Measurements from ENCODE around the gene PSMB1. TPM values are rescaled to one million over a fixed set of nuclear protein-coding genes. Genes with fewer than 3 reads are reported as not detected.
A peak's percentile ranks its signal among the peaks of the same experiment; 100 is the strongest.

The PSMB1 gene
- total RNA-seq (2021) = 199 to 215 TPM (median 209 TPM) in 3 replicates
- percentile 97 among the genes with signal in this experiment for Bru-seq, nascent RNA
- long read RNA-seq, experiment 1, transcript PSMB1-201 (6 exons, 928 nt) = major isoform, 536 of 568 reads
- long read RNA-seq, experiment 1, partial matches to known transcripts = 11 of 568 reads
- long read RNA-seq, experiment 1, other reads (novel, unspliced or antisense) = 17 of 568 reads
- long read RNA-seq, experiment 2, transcript PSMB1-201 (6 exons, 928 nt) = major isoform, 380 of 464 reads
- long read RNA-seq, experiment 2, partial matches to known transcripts = 36 of 464 reads
- long read RNA-seq, experiment 2, other reads (novel, unspliced or antisense) = 44 of 464 reads
- long read RNA-seq, experiment 3, transcript PSMB1-201 (6 exons, 928 nt) = major isoform, 1,853 of 1,888 reads
- long read RNA-seq, experiment 3, partial matches to known transcripts = 2 of 1,888 reads
- long read RNA-seq, experiment 3, other reads (novel, unspliced or antisense) = 31 of 1,888 reads

GRCh38 chr6:170552765-170553533, at the start of gene PSMB1:
Gene PSMB1 (minus strand): TSS chr6:170553307. CDS start chr6:170553242, 65 bp downstream.
- CTCF ChIA-PET = interaction anchor here (1.3 kb wide), 1 partner anchor 23 kb away, joined by 3 read pairs; no protein-coding TSS in a partner anchor
- TF ChIP-seq CREB1 (CRISPR knock-in tag; IDR thresholded peaks at IDR 0.05) (0 out of 2 replicates have a peak, but pooled peaks have one; percentile 34), ETV6 (CRISPR knock-in tag; IDR thresholded peaks at IDR 0.05) (0 out of 2 replicates have a peak, but pooled peaks have one; percentile 62), ZBTB21 (CRISPR knock-in tag; IDR thresholded peaks at IDR 0.05; ENCODE audit: borderline replicate concordance) (no peak), IRF1 (CRISPR knock-in tag; IDR thresholded peaks at IDR 0.05) (peak; percentile 55; the same call in 1 of the 2 replicates), JAZF1 (CRISPR knock-in tag; IDR thresholded peaks at IDR 0.05) (no peak), GABPB1 (CRISPR knock-in tag; IDR thresholded peaks at IDR 0.05) (peak; percentile 88), FOXK1 (CRISPR knock-in tag; IDR thresholded peaks at IDR 0.05) (peak; percentile 91), NFE2L1 (CRISPR knock-in tag; IDR thresholded peaks at IDR 0.05) (peak; percentile 98), CREM (CRISPR knock-in tag; IDR thresholded peaks at IDR 0.05) (peak; percentile 92; the same call in 1 of the 2 replicates)
- TF ChIP-seq, protein P1, sequence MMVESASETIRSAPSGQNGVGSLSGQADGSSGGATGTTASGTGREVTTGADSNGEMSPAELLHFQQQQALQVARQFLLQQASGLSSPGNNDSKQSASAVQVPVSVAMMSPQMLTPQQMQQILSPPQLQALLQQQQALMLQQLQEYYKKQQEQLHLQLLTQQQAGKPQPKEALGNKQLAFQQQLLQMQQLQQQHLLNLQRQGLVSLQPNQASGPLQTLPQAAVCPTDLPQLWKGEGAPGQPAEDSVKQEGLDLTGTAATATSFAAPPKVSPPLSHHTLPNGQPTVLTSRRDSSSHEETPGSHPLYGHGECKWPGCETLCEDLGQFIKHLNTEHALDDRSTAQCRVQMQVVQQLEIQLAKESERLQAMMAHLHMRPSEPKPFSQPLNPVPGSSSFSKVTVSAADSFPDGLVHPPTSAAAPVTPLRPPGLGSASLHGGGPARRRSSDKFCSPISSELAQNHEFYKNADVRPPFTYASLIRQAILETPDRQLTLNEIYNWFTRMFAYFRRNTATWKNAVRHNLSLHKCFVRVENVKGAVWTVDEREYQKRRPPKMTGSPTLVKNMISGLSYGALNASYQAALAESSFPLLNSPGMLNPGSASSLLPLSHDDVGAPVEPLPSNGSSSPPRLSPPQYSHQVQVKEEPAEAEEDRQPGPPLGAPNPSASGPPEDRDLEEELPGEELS (CRISPR knock-in tag; IDR thresholded peaks at IDR 0.05) = peak; percentile 76; the same call in 1 of the 2 replicates
- TF ChIP-seq, protein P2, sequence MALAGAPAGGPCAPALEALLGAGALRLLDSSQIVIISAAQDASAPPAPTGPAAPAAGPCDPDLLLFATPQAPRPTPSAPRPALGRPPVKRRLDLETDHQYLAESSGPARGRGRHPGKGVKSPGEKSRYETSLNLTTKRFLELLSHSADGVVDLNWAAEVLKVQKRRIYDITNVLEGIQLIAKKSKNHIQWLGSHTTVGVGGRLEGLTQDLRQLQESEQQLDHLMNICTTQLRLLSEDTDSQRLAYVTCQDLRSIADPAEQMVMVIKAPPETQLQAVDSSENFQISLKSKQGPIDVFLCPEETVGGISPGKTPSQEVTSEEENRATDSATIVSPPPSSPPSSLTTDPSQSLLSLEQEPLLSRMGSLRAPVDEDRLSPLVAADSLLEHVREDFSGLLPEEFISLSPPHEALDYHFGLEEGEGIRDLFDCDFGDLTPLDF (CRISPR knock-in tag; IDR thresholded peaks at IDR 0.05) = no peak
- TF ChIP-seq, protein P3, sequence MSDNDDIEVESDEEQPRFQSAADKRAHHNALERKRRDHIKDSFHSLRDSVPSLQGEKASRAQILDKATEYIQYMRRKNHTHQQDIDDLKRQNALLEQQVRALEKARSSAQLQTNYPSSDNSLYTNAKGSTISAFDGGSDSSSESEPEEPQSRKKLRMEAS (CRISPR knock-in tag; IDR thresholded peaks at IDR 0.05) = peak; percentile 17; the same call in 1 of the 2 replicates
- TF ChIP-seq, protein P4, sequence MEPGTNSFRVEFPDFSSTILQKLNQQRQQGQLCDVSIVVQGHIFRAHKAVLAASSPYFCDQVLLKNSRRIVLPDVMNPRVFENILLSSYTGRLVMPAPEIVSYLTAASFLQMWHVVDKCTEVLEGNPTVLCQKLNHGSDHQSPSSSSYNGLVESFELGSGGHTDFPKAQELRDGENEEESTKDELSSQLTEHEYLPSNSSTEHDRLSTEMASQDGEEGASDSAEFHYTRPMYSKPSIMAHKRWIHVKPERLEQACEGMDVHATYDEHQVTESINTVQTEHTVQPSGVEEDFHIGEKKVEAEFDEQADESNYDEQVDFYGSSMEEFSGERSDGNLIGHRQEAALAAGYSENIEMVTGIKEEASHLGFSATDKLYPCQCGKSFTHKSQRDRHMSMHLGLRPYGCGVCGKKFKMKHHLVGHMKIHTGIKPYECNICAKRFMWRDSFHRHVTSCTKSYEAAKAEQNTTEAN (CRISPR knock-in tag; IDR thresholded peaks at IDR 0.05) = 0 out of 2 replicates have a peak, but pooled peaks have one; percentile 57
- TF ChIP-seq, protein P5, sequence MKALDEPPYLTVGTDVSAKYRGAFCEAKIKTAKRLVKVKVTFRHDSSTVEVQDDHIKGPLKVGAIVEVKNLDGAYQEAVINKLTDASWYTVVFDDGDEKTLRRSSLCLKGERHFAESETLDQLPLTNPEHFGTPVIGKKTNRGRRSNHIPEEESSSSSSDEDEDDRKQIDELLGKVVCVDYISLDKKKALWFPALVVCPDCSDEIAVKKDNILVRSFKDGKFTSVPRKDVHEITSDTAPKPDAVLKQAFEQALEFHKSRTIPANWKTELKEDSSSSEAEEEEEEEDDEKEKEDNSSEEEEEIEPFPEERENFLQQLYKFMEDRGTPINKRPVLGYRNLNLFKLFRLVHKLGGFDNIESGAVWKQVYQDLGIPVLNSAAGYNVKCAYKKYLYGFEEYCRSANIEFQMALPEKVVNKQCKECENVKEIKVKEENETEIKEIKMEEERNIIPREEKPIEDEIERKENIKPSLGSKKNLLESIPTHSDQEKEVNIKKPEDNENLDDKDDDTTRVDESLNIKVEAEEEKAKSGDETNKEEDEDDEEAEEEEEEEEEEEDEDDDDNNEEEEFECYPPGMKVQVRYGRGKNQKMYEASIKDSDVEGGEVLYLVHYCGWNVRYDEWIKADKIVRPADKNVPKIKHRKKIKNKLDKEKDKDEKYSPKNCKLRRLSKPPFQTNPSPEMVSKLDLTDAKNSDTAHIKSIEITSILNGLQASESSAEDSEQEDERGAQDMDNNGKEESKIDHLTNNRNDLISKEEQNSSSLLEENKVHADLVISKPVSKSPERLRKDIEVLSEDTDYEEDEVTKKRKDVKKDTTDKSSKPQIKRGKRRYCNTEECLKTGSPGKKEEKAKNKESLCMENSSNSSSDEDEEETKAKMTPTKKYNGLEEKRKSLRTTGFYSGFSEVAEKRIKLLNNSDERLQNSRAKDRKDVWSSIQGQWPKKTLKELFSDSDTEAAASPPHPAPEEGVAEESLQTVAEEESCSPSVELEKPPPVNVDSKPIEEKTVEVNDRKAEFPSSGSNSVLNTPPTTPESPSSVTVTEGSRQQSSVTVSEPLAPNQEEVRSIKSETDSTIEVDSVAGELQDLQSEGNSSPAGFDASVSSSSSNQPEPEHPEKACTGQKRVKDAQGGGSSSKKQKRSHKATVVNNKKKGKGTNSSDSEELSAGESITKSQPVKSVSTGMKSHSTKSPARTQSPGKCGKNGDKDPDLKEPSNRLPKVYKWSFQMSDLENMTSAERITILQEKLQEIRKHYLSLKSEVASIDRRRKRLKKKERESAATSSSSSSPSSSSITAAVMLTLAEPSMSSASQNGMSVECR (CRISPR knock-in tag; IDR thresholded peaks at IDR 0.05; ENCODE audit: borderline replicate concordance) = peak; percentile 71; the same call in 1 of the 2 replicates
- TF ChIP-seq, protein P6, sequence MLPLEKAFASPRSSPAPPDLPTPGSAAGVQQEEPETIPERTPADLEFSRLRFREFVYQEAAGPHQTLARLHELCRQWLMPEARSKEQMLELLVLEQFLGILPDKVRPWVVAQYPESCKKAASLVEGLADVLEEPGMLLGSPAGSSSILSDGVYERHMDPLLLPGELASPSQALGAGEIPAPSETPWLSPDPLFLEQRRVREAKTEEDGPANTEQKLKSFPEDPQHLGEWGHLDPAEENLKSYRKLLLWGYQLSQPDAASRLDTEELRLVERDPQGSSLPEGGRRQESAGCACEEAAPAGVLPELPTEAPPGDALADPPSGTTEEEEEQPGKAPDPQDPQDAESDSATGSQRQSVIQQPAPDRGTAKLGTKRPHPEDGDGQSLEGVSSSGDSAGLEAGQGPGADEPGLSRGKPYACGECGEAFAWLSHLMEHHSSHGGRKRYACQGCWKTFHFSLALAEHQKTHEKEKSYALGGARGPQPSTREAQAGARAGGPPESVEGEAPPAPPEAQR (CRISPR knock-in tag; IDR thresholded peaks at IDR 0.05) = no peak
- TF ChIP-seq, protein P7, sequence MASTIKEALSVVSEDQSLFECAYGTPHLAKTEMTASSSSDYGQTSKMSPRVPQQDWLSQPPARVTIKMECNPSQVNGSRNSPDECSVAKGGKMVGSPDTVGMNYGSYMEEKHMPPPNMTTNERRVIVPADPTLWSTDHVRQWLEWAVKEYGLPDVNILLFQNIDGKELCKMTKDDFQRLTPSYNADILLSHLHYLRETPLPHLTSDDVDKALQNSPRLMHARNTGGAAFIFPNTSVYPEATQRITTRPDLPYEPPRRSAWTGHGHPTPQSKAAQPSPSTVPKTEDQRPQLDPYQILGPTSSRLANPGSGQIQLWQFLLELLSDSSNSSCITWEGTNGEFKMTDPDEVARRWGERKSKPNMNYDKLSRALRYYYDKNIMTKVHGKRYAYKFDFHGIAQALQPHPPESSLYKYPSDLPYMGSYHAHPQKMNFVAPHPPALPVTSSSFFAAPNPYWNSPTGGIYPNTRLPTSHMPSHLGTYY (CRISPR knock-in tag; IDR thresholded peaks at IDR 0.05) = no peak
- TF ChIP-seq, protein P8, sequence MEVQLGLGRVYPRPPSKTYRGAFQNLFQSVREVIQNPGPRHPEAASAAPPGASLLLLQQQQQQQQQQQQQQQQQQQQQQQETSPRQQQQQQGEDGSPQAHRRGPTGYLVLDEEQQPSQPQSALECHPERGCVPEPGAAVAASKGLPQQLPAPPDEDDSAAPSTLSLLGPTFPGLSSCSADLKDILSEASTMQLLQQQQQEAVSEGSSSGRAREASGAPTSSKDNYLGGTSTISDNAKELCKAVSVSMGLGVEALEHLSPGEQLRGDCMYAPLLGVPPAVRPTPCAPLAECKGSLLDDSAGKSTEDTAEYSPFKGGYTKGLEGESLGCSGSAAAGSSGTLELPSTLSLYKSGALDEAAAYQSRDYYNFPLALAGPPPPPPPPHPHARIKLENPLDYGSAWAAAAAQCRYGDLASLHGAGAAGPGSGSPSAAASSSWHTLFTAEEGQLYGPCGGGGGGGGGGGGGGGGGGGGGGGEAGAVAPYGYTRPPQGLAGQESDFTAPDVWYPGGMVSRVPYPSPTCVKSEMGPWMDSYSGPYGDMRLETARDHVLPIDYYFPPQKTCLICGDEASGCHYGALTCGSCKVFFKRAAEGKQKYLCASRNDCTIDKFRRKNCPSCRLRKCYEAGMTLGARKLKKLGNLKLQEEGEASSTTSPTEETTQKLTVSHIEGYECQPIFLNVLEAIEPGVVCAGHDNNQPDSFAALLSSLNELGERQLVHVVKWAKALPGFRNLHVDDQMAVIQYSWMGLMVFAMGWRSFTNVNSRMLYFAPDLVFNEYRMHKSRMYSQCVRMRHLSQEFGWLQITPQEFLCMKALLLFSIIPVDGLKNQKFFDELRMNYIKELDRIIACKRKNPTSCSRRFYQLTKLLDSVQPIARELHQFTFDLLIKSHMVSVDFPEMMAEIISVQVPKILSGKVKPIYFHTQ (CRISPR knock-in tag; IDR thresholded peaks at IDR 0.05) = no peak

More at GRCh38 chr6:170552765-170553533, at the start of gene PSMB1:
- Mint-ChIP-seq H3K27me3 (ENCODE audit: low read depth) (no peaks in the 10 kb centered on the region), H3K36me3 (peaks cover 24% of the 10 kb centered on the region), H3K27ac (no peak within 1 kb of the TSS), H3K4me3 (no peak within 1 kb of the TSS), H3K4me1 (peaks cover 13% of the 10 kb centered on the region), H3K9me3 (no peaks in the 10 kb centered on the region)
- POLR2A ChIA-PET = no interaction called here
- DNase-seq (ENCODE audit: low spot score) (peak; percentile 93), ATAC-seq (peak; percentile 69)
